ENCODE results near the gene SMARCB1.

GRCh38 chr22:23841292-23841691 is 54.5 kb downstream of the SMARCB1 start:
- TF ChIP-seq POLR2AphosphoS5 (IDR thresholded peaks at IDR 0.05; ENCODE audit: low read depth, low read length) (no peak), TAF1 (IDR thresholded peaks at IDR 0.05; ENCODE audit: borderline replicate concordance, insufficient read depth, low read length) (no peak)

Measured in PFSK-1 (cell line).